Testis (tissue), 3 donors: ENCODE data around the gene AKNA. TPM values are rescaled to one million over a fixed set of nuclear protein-coding genes. Genes with fewer than 3 reads are reported as not detected.

Experiments
- DNase-seq: peaks from one replicate; pipeline ENCODE4 v3.0.0-alpha.2; 2019
- H3K27ac ChIP-seq, 2 donors: fragments of 200-600 bp; sonication (generic); one replicate each; pipeline ENCODE4 v1.5.1; 2019
- H3K27me3 ChIP-seq: fragments of 200-600 bp; sonication (generic); one replicate; pipeline ENCODE4 v1.5.1; 2019
- H3K36me3 ChIP-seq: fragments of 200-600 bp; sonication (generic); one replicate; pipeline ENCODE4 v1.5.1; 2017; ENCODE audit warnings: low read depth; ENCODE audit errors: missing control alignments
- H3K4me1 ChIP-seq: fragments of 200-600 bp; sonication (generic); one replicate; pipeline ENCODE4 v1.5.1; 2019
- H3K4me3 ChIP-seq, 2 donors: fragments of 200-600 bp; sonication (generic); one replicate each; pipeline ENCODE4 v1.5.1; 2017 to 2019
- H3K9me3 ChIP-seq: fragments of 200-600 bp; sonication (generic); one replicate; pipeline ENCODE4 v1.5.1; 2017
- POLR2A ChIP-seq: fragments of 450-650 bp; IDR thresholded peaks from one replicate; pipeline ENCODE4 v1.6.1; 2017; ENCODE audit warnings: antibody characterized with exemption, mild to moderate bottlenecking, moderate library complexity
- WGBS, 2 donors: methylation state at CpG; one replicate each; pipeline ENCODE4 v1.1.5; 2018; 5-methylcytosine and 5-hydroxymethylcytosine counted together
- intact Hi-C: fragments of 100-400 bp; cut with DNase I; formaldehyde crosslinking; loops from one replicate; pipeline ENCODE4 v1.15.1; 2023; ENCODE audit warnings: low total_unique reads
- polyA plus RNA-seq: library from polyadenylated mRNA; stranded (reverse); fragments of 350-450 nt; fragmentation: Illumina TruSeq; extraction: RNeasy Lipid Tissue Mini Kit (QIAGEN cat#74804); gene quantifications from one replicate; pipeline ENCODE4 v1.2.3, GENCODE V29; 2014; ENCODE audit warnings: low read depth, low replicate concordance; ENCODE audit not compliant: insufficient read depth
- total RNA-seq, 2 donors: library from RNA; depleted of rRNA; stranded (reverse); fragments of >200 nt; gene quantifications; one replicate each; pipeline ENCODE4 v1.2.3, GENCODE V29; 2016
- TF ChIP-seq, protein P1 (sequence below), 3 experiments: fragments of 450-650 bp in 2 of 3; fragments of 200-600 bp in 1 of 3; sonication (generic) in 1 of 3; IDR thresholded peaks; one replicate each; pipeline ENCODE4 v1.5.1; 2016 to 2019; ENCODE audit warnings: antibody characterized with exemption in 3 of 3, mild to moderate bottlenecking in 2 of 3, moderate library complexity in 1 of 3

AKNA gene
- total and polyA plus RNA-seq, 3 donors from 2014 or later: 20.6 to 31.5 (median 21.2) TPM

DNA sequence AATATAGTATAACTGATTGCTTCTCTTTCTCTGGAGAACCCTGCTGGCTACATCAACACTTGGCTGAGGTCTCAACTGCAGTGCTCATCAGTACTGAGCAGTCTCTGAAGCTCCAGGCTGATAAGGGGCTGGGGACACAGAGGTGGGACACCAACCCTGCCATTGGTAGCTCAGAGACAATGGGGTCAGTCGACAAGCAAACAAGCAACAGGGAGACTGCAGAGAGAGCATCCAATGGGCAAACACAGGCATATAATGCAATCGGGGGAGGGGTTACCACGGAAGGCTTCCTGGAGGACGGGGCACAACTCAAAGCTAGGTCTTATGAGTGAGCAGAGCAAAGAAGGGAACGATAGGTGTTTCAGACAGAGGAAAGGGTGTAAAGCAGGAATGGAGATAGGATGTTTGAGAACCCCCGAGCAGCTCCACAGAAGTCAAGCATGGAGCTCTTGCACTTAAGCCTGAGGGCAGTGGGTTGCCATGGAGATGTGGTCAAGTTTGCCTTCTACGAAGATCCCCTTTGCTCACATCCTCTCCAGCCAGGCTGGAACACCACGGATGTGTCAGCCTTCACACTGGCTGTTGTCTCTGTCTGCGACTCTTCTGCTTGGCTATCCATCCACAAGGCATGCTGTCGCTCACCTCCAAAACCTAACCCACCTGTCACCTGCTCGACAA lies 21.5 kb upstream of the AKNA start:
- Histone ChIP-seq H3K4me1 (peaks cover 21% of the 10 kb centered on the region), H3K27me3 (no peaks in the 10 kb centered on the region), H3K4me3 (no peak overlapping the region), H3K36me3 (no peaks in the 10 kb centered on the region), H3K9me3 (no peaks in the 10 kb centered on the region), H3K27ac (no peak overlapping the region)
- DNase-seq: no peak
- WGBS, 2 donors: 80 to 83% methylated on average over 10 to 11 of the region's 11 CpGs
- TF ChIP-seq, protein P1, sequence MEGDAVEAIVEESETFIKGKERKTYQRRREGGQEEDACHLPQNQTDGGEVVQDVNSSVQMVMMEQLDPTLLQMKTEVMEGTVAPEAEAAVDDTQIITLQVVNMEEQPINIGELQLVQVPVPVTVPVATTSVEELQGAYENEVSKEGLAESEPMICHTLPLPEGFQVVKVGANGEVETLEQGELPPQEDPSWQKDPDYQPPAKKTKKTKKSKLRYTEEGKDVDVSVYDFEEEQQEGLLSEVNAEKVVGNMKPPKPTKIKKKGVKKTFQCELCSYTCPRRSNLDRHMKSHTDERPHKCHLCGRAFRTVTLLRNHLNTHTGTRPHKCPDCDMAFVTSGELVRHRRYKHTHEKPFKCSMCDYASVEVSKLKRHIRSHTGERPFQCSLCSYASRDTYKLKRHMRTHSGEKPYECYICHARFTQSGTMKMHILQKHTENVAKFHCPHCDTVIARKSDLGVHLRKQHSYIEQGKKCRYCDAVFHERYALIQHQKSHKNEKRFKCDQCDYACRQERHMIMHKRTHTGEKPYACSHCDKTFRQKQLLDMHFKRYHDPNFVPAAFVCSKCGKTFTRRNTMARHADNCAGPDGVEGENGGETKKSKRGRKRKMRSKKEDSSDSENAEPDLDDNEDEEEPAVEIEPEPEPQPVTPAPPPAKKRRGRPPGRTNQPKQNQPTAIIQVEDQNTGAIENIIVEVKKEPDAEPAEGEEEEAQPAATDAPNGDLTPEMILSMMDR (IDR thresholded peaks at IDR 0.05): no peak
- no peak for TF ChIP-seq POLR2A
- intact Hi-C loops: no loop called here

DNA sequence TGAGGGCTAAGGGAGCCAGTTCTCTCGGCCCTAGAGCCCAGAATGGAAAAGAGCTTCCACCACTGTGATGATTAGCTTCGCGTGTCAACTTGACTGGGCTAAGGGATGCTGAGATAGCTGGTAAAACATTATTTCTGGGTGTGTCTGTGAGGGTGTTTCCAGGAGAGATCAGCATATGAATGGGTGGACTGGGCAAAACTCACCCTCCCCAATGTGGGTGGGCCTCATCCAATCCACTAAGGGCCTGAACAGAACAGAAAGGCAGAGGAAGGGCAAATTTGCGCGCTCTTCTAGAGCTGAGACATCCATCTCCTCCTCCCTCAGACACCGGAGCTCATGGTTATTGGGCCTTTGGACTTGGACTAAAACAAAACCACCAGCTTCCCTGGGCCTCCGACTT lies 20.9 kb upstream of the AKNA start:
- no peaks in the 10 kb centered on the region for H3K36me3 ChIP-seq
- DNase-seq: no peak
- H3K27ac ChIP-seq: no peak overlapping the region
- no peaks in the 10 kb centered on the region for H3K27me3 ChIP-seq
- H3K4me1 ChIP-seq: peaks cover 15% of the 10 kb centered on the region
- no peak overlapping the region for H3K4me3 ChIP-seq
- intact Hi-C loops: no loop called here
- WGBS, 2 donors: 82 to 88% methylated on average over 7 of the region's 7 CpGs
- H3K9me3 ChIP-seq: no peaks in the 10 kb centered on the region
- TF ChIP-seq, protein P1 (IDR thresholded peaks at IDR 0.05): no peak
- no peak for TF ChIP-seq POLR2A

DNA sequence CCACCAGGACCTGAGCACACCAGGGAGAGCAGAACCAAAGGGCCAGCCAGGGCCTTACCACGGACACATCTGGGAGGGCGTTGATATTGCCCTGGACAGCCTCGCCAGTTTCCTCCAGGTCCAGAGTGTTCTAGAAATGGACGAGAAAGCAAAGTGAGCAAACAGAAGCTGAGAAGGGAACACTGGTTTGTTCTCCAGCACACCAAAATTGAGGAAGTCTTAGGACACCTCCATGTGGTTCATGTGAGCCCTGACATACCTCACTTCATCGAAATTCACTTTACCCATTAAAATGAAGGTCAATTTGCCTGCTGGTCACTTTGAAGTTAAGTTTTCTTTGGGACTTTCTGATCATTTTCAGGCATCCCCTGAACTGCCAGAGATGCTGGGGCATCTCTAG lies 20.1 kb upstream of the AKNA start:
- H3K4me1 ChIP-seq: peaks cover 11% of the 10 kb centered on the region
- H3K27me3 ChIP-seq: no peaks in the 10 kb centered on the region
- H3K27ac ChIP-seq: no peak overlapping the region
- no peak overlapping the region for H3K4me3 ChIP-seq
- no peak for DNase-seq
- no peaks in the 10 kb centered on the region for H3K36me3 ChIP-seq
- TF ChIP-seq, protein P1 (IDR thresholded peaks at IDR 0.05): no peak
- TF ChIP-seq POLR2A: no peak
- 78 to 79% methylated on average over 5 of the region's 5 CpGs for WGBS, 2 donors
- intact Hi-C loops: no loop called here
- H3K9me3 ChIP-seq: no peaks in the 10 kb centered on the region

DNA sequence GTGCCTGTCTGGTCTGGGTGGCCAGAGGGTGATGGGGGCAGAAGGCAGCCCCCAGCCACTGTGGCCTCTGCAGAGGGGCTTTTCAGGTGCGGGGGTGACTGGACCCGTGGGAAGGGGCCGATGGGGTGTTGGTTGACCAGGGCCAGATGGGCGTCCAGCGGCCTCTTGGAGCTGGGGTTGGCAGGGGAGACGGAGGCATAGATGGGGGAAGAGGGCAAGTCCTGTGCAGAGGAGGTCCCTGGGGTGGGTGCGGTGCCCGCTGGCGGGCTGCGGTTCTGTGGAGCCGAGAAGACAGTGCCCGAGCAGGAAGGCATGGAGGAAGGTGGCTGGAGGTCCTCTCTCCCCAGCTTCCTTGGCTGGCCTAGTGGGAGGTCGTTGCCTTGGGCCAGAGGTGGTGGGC lies 18.7 kb upstream of the AKNA start:
- Histone ChIP-seq H3K4me3 (no peak overlapping the region), H3K27me3 (no peaks in the 10 kb centered on the region), H3K27ac (no peak overlapping the region), H3K36me3 (no peaks in the 10 kb centered on the region), H3K4me1 (no peaks in the 10 kb centered on the region), H3K9me3 (no peaks in the 10 kb centered on the region)
- intact Hi-C loops: no loop called here
- DNase-seq: no peak
- WGBS, 2 donors: 89 to 90% methylated on average over 12 to 13 of the region's 13 CpGs
- no peak for TF ChIP-seq POLR2A
- TF ChIP-seq, protein P1 (IDR thresholded peaks at IDR 0.05): no peak
